GM21786 (cell line): Measurements from ENCODE around the gene CTRB1.
"Not testable (repeated sequence)": the region's sequence is repeated elsewhere in the genome, so short reads cannot be mapped to it uniquely, and the experiment has no call there.

Experiments used
- ATAC-seq: cut with Tn5 transposase; IDR thresholded peaks from one replicate; pipeline ENCODE4 v1.9.1; 2021; ENCODE audit not compliant: unreplicated experiment

The CTRB1 gene

GRCh38 chr16:75267631-75268264 is 49.0 kb downstream of the CTRB1 start:
- ATAC-seq = no peak

- not testable (repeated sequence) for ATAC-seq
Observed at GRCh38 chr16:75269358-75269757, 50.6 kb downstream of the CTRB1 start.

- no peak for ATAC-seq
Observed at GRCh38 chr16:75271441-75272096, 52.8 kb downstream of the CTRB1 start.

- no peak for ATAC-seq
Observed at GRCh38 chr16:75272097-75272551, 53.3 kb downstream of the CTRB1 start.

- ATAC-seq = not testable (repeated sequence)
Observed at GRCh38 chr16:75272629-75273028, 53.8 kb downstream of the CTRB1 start.

GRCh38 chr16:75273054-75273925 is 54.5 kb downstream of the CTRB1 start:
- no peak for ATAC-seq
